HG03280 (cell line): ENCODE data around the gene OR7E24.
"Not testable (repeated sequence)": the region's sequence is repeated elsewhere in the genome, so short reads cannot be mapped to it uniquely, and the experiment has no call there.

ENCODE experiments used
- ATAC-seq: cut with Tn5 transposase; IDR thresholded peaks from one replicate; pipeline ENCODE4 v1.9.1; 2021; ENCODE audit warnings: mild to moderate bottlenecking, moderate library complexity; ENCODE audit not compliant: unreplicated experiment

Gene OR7E24

DNA sequence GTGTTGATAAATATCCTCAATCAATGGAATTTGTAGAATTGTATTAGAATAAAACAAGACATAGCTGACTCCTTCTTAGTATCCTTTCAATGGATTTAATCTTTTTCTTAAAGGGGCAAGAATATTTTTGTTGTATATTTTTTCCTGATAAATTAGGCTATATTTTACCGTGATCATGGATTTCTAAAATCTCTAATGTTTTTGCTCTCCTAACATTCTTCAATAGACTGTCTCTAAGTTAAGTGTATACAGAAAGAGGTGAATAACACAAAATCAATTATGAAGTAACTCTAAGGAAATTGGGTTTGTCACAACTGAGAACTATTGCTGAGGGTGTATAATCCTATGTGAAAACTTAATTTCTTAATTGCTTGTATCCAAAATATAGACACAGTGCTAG is at the start of gene OR7E24:
OR7E24 (plus strand) TSS at position 301 of the 400 bp plus-strand sequence. CDS start 114 bp downstream, outside the sequence.
- ATAC-seq: no peak

DNA sequence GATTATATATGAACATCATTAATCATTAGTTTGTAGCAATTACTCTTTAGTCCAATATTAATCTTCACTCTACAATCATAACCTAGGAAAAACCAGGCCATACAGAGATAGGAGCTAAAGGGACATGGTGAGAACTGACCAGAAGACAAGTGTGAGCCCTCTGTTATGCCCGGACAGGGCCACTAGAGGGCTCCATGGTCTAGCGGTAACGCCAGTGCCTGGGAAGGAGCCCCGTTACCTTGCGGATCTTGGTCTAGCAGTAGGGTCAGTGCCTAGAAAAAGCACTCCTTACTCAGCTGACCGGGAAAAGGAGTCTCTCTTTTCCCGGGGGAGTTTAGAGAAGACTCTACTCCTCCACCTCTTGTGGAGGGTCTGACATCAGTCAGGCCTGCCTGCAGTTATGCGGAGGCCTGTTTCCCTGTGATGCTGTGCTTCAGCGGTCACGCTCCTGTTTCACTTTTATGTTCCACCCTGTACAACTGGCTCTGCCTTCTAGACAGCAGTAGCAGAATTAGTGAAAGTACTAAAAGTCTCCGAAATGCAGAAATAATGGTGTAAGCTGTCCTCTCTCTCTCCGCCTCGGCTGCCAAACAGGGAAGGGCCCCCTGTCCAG is 45.1 kb upstream of the OR7E24 start:
- no peak for ATAC-seq

DNA sequence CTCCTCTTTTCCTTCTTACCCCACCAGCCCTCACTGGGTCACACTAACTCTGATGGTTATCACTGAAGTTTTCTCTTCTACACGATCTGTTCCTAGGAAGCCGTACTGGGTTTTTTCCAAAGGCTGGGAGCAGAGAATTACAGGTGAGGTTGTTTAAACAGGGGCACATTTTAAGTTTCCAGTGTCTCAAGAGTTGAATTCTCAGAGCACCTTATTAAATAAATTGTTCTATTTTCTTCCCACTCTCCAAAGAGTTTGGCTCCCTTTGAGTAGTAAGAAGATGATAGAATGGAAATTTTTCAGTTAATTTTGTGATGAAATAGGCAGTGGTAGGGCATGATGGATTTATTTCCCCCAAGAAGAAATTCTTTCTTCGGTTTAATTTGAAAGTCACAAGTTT is 31.2 kb upstream of the OR7E24 start, which contains the start of gene OR7D4:
OR7D4 (minus strand) TSS at position 101 of the 400 bp plus-strand sequence. CDS start 4,752 bp downstream, outside the sequence.
- no peak for ATAC-seq

DNA sequence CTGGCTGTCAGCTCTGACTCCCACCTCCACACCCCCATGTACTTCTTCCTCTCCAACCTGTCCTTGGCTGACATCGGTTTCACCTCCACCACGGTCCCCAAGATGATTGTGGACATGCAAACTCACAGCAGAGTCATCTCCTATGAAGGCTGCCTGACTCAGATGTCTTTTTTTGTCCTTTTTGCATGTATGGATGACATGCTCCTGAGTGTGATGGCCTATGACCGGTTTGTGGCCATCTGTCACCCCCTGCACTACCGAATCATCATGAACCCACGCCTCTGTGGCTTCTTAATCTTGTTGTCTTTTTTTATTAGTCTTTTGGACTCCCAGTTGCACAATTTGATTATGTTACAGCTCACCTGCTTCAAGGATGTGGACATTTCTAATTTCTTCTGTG is 506 bp downstream of the OR7E24 start:
- ATAC-seq: no peak

DNA sequence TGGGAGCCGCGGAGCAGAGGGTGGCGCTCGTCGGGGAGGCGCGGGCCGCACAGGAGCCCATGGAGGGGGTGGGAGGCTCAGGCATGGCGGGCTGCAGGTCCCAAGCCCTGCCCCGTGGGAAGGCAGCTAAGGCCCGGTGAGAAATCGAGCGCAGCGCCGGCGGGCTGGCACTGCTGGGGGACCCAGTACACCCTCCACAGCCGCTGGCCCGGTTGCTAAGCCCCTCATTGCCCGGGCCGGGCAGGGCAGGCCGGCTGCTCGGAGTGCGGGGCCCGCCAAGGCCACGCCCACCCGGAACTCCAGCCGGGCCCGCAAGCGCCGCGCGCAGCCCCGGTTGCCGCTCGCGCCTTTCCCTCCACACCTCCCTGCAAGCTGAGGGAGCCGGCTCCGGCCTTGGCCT is 32.8 kb downstream of the OR7E24 start:
- ATAC-seq: not testable (repeated sequence)

DNA sequence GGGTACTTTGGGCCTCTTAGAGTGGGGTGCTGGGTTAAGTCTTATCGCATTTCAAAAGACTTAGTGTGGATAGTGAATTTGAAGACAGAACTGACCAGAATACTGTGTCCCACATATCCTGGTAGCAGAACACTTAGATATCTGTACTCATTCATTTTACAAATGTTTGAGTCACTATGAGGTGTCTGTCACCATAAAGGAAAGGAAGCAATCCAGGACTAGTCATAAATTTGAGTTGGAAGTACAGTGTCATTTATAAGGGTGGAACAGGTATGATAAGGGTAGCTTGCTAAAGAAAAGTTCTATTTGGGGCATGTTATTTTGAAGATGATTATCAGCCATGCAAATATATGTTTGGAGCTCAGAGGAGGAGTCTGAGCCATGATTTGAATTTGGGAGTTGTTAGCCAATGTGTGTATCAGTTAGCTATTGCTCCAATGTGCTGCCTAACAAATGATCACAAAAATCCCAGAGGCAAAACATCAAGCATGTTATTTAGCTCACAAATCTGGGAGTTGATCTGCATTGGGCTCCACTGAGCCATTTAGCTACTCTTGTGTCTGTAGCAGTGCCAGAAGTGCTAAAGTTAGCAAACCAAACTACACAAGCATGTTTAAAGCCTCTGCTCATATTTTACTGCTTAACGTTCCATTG is 38.6 kb downstream of the OR7E24 start:
- no peak for ATAC-seq

DNA sequence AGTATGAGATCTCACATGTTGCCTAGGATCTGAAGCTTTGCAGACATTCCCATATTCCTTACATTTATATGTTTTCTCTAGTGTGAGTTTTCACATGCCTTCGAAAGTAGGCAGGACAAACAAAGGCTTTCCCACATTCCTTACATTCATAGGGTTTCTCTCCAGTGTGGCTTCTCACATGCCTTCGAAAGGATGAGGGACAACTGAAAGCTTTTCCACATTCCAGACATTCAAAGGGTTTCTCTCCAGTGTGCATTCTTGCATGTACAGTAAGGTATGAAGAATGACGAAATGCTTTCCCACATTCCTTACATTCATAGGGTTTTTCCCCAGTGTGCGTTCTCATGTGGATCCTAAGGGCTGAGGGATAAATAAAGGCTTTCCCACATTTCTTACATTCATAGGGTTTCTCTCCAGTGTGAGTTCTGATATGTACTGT is 44.7 kb downstream of the OR7E24 start:
- ATAC-seq: no peak

DNA sequence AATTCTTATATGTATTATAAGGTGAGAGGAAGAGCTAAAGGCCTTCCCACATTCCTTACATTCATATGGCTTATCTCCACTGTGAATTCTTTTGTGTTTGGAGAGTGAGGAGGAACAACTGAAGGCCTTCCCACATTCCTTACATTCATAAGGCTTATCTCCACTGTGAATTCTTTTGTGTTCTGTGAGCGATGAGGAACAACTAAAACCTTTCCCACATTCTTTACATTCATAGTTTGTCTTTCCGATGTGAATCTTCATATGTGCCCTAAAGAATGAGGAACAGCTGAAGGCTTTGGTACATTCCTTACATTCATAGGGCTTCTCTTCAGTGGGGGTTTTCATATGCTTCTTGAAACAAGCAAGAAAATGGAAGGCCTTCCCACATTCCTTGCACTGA is 45.6 kb downstream of the OR7E24 start:
- ATAC-seq: no peak
